HG02763 (cell line): ENCODE measurements around the gene UGT1A9.

ENCODE experiments used
- ATAC-seq: cut with Tn5 transposase; IDR thresholded peaks from one replicate; pipeline ENCODE4 v1.9.1; 2021; ENCODE audit warnings: mild to moderate bottlenecking, moderate library complexity; ENCODE audit not compliant: unreplicated experiment

The UGT1A9 gene

GRCh38 chr2:233756429-233757081, 84.9 kb downstream of the UGT1A9 start:
- ATAC-seq, result no peak

GRCh38 chr2:233758141-233758540, 86.4 kb downstream of the UGT1A9 start:
- no peak for ATAC-seq

GRCh38 chr2:233758849-233759248, 87.2 kb downstream of the UGT1A9 start:
- no peak for ATAC-seq

- no peak for ATAC-seq
Observed at GRCh38 chr2:233760043-233760442, 88.3 kb downstream of the UGT1A9 start, which contains the start of gene UGT1A1. Gene UGT1A1 (plus strand): TSS chr2:233760270. CDS start chr2:233760288, 18 bp downstream.

- no peak for ATAC-seq
Observed at GRCh38 chr2:233761040-233761769, 89.5 kb downstream of the UGT1A9 start.

GRCh38 chr2:233764264-233764663, 92.6 kb downstream of the UGT1A9 start:
- ATAC-seq, result no peak

GRCh38 chr2:233764761-233765160, 93.1 kb downstream of the UGT1A9 start:
- ATAC-seq, result no peak

- no peak for ATAC-seq
Observed at GRCh38 chr2:233766416-233766815, 94.7 kb downstream of the UGT1A9 start.

DNA sequence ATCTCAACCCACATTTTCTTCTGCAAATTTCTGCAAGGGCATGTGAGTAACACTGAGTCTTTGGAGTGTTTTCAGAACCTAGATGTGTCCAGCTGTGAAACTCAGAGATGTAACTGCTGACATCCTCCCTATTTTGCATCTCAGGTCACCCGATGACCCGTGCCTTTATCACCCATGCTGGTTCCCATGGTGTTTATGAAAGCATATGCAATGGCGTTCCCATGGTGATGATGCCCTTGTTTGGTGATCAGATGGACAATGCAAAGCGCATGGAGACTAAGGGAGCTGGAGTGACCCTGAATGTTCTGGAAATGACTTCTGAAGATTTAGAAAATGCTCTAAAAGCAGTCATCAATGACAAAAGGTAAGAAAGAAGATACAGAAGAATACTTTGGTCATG, 96.4 kb downstream of the UGT1A9 start:
- ATAC-seq, result no peak

- ATAC-seq, result no peak
Observed at GRCh38 chr2:233769260-233769659, 97.6 kb downstream of the UGT1A9 start.

- ATAC-seq, result no peak
Observed at GRCh38 chr2:233772153-233772552, 100.5 kb downstream of the UGT1A9 start.

DNA sequence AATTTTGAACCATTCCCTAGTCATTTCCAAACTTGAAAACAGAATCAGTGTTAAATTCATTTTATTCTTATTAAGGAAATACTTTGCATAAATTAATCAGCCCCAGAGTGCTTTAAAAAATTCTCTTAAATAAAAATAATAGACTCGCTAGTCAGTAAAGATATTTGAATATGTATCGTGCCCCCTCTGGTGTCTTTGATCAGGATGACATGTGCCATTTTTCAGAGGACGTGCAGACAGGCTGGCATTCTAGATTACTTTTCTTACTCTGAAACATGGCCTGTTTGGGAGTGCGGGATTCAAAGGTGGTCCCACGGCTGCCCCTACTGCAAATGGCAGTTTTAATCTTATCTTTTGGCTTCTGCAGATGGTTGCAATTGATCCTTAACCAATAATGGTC, 100.9 kb downstream of the UGT1A9 start:
- ATAC-seq, result no peak

GRCh38 chr2:233773854-233774253, 102.2 kb downstream of the UGT1A9 start:
- ATAC-seq, result no peak

DNA sequence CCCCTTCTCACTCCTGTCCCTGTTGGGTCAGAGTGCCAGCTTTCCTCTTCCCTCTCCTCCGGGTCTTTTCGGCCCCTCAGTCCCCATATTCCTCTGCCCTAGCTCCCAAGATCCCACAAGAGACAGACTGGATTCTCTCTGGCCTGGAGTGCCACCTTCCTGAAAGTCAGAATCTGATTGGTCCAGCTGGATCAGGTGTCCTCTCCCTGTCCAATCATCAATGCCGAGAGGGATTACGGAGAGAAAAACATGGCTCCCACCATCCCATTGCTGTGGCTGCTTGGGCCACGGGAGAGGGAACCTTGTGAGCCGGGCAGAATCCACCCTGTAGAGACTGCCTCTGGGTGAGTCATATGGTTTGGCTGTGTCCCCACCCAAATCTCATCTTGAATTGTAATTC, 103.7 kb downstream of the UGT1A9 start:
- no peak for ATAC-seq

GRCh38 chr2:233778030-233778429, 106.3 kb downstream of the UGT1A9 start, which contains the start of gene MROH2A:
Gene MROH2A (plus strand): TSS chr2:233778330. CDS start chr2:233779359, 1,029 bp downstream.
- no peak for ATAC-seq

- no peak for ATAC-seq
Observed at GRCh38 chr2:233779722-233780121, 108.0 kb downstream of the UGT1A9 start.

DNA sequence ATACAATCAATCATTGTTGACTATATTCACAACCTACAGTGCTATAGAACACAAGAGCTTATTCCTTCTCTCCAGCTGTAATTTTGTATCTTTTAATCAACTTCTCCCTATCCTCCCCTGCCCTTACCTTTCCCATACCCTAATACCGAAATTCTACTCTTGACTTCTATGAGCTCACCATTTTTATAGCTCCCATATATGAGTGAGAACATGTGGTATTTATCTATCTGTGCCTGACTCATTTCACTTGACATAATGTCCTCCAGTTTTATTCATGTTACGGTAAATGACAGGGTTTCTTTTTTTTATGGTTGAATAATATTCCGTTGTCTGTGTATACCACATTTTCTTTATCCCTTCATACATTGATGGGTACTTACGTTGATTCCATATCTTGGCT, 109.1 kb downstream of the UGT1A9 start:
- ATAC-seq, result no peak

DNA sequence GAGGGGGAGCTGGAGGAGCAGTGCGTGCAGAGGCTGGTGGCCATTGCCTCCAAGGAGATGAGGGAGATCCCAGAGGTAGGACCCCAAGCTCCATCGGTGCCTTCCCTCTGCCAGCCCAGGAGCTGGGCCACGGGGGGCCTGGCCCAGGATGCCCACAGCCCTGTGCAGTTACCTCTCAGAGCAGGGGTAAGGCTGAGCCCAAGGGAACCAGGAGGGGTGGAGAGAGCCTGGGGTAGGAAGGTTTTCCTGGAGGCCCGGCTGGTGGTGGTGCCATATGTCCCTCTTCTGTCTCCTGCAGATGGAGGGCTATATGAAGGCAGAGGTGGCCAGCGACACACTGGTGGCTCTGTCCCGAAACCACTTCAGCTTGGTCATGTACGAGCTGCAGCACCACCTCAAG, 117.9 kb downstream of the UGT1A9 start:
- no peak for ATAC-seq

DNA sequence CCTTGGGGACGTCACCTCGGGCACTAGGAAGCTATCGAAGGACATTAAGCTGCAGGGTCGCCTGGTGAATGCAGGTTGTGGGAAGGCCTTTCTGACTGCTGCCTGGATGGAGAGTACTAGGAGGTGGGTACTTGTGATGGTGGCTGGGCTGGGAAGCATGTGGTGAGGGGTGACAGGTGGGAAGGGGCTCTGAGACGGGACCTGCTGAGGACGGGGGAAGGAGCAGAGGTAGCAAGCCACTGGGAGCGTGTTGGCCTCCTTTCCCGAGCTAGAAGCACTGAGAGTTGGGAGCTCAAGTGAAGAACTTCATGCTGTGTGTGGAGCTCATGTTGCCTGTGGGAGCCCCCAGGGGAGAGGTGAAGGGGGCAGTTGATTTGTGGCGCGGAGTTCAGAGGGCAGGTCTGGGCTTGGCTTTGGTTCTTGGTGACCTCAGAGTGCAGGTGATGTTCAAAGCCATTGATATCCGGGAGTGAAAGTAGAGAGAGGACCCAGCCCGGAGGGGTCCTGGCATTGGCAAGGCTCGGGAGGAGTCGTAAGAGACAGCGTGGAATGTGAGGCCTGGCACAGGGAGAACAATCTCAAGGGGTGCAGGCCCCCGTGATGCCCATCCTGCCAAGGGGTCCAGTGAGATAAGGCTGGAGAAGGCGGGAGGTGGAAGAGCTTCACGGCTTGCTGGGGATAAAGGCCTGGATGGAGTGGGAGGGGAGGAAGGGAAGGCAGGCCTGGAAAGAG, 119.6 kb downstream of the UGT1A9 start:
- no peak for ATAC-seq

GRCh38 chr2:233791883-233792329, 120.2 kb downstream of the UGT1A9 start:
- no peak for ATAC-seq

GRCh38 chr2:233792720-233793119, 121.0 kb downstream of the UGT1A9 start:
- ATAC-seq, result no peak
